KBM-7 (cell line): ENCODE data around the gene FSTL4.

Experiments used
- DNase-seq: peaks from one replicate; pipeline ENCODE4 v3.0.0-alpha.2; 2015
- in situ Hi-C: fragments of 300-500 bp; cut with MboI; formaldehyde crosslinking; loops from 2 replicates; pipeline ENCODE4 v1.14.3; 2020; ENCODE audit warnings: low sequenced_read_pairs, low pct_unique_long_range_greater_than_20kb, mixed read lengths

The FSTL4 gene

GRCh38 chr5:133236541-133236951 lies 375.8 kb downstream of the FSTL4 start:
- in situ Hi-C loops = no loop called here
- no peak for DNase-seq

- DNase-seq = no peak
These were observed 376.5 kb downstream of the FSTL4 start for GRCh38 chr5:133235696-133236426.

GRCh38 chr5:133234911-133235310 lies 377.4 kb downstream of the FSTL4 start:
- in situ Hi-C loops = no loop called here
- DNase-seq = no peak

More at GRCh38 chr5:133235696-133236426, 376.5 kb downstream of the FSTL4 start:
- in situ Hi-C loops = no loop called here

- DNase-seq = no peak
- in situ Hi-C loops = no loop called here
These were observed 378.1 kb downstream of the FSTL4 start for GRCh38 chr5:133234273-133234672.

- in situ Hi-C loops = no loop called here
- DNase-seq = no peak
These were observed 378.7 kb downstream of the FSTL4 start for GRCh38 chr5:133233616-133234015.

- DNase-seq = no peak
- in situ Hi-C loops = no loop called here
These were observed 379.4 kb downstream of the FSTL4 start for GRCh38 chr5:133232911-133233310.

GRCh38 chr5:133232435-133232834 lies 379.9 kb downstream of the FSTL4 start:
- DNase-seq = no peak
- in situ Hi-C loops = no loop called here

GRCh38 chr5:133232011-133232410 lies 380.3 kb downstream of the FSTL4 start:
- DNase-seq = no peak
- in situ Hi-C loops = no loop called here

GRCh38 chr5:133230823-133231578 lies 381.3 kb downstream of the FSTL4 start:
- no peak for DNase-seq
- in situ Hi-C loops = no loop called here

GRCh38 chr5:133229931-133230664 lies 382.2 kb downstream of the FSTL4 start:
- no peak for DNase-seq
- in situ Hi-C loops = no loop called here

GRCh38 chr5:133228316-133228715 lies 384.0 kb downstream of the FSTL4 start:
- in situ Hi-C loops = no loop called here

GRCh38 chr5:133227897-133228296 lies 384.4 kb downstream of the FSTL4 start:
- in situ Hi-C loops = no loop called here

More at GRCh38 chr5:133228316-133228715, 384.0 kb downstream of the FSTL4 start:
- DNase-seq = no peak

GRCh38 chr5:133227082-133227481 lies 385.3 kb downstream of the FSTL4 start:
- no peak for DNase-seq
- in situ Hi-C loops = no loop called here

More at GRCh38 chr5:133227897-133228296, 384.4 kb downstream of the FSTL4 start:
- no peak for DNase-seq

GRCh38 chr5:133226186-133226585 lies 386.2 kb downstream of the FSTL4 start:
- no peak for DNase-seq
- in situ Hi-C loops = no loop called here

- DNase-seq = no peak
- in situ Hi-C loops = no loop called here
These were observed 386.6 kb downstream of the FSTL4 start for GRCh38 chr5:133225671-133226152.

GRCh38 chr5:133222979-133223378 lies 389.4 kb downstream of the FSTL4 start:
- in situ Hi-C loops = no loop called here
- no peak for DNase-seq

GRCh38 chr5:133222521-133222920 lies 389.8 kb downstream of the FSTL4 start:
- no peak for DNase-seq
- in situ Hi-C loops = no loop called here

- in situ Hi-C loops = no loop called here
- no peak for DNase-seq
These were observed 390.3 kb downstream of the FSTL4 start for GRCh38 chr5:133222040-133222439.

GRCh38 chr5:133220851-133221674 lies 391.3 kb downstream of the FSTL4 start:
- in situ Hi-C loops = no loop called here
- DNase-seq = no peak
